ENCODE data around the gene ANO4.

DNA sequence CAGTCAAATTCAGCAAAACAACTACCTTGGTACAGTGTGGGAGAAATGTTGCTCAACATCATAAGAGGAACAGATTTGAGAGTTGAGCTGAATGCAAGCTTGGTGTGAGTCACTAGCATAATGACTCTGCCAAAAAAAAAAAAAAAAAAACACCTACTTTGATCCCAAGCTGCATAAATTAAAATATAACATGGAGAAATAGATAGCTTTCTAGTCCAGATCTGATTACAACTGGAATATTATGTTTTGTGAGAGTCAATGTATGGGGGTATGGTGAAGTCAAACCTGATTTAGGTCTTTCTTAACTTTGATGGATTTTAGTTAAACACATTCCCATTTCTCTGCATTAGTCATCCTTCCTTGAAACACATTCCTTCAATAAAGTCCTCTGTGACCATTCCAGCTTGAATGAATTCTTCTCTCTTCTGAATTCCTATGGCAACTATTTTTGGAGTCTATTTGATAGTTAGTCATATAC is 227.4 kb downstream of the ANO4 start:
- TF ChIP-seq, protein P1, sequence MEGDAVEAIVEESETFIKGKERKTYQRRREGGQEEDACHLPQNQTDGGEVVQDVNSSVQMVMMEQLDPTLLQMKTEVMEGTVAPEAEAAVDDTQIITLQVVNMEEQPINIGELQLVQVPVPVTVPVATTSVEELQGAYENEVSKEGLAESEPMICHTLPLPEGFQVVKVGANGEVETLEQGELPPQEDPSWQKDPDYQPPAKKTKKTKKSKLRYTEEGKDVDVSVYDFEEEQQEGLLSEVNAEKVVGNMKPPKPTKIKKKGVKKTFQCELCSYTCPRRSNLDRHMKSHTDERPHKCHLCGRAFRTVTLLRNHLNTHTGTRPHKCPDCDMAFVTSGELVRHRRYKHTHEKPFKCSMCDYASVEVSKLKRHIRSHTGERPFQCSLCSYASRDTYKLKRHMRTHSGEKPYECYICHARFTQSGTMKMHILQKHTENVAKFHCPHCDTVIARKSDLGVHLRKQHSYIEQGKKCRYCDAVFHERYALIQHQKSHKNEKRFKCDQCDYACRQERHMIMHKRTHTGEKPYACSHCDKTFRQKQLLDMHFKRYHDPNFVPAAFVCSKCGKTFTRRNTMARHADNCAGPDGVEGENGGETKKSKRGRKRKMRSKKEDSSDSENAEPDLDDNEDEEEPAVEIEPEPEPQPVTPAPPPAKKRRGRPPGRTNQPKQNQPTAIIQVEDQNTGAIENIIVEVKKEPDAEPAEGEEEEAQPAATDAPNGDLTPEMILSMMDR (IDR thresholded peaks at IDR 0.05; ENCODE audit: low read length), result no peak
- TF ChIP-seq EZH2 (optimal IDR thresholded peaks at IDR 0.05; ENCODE audit: low read depth, low read length), result no peak
- no peak for TF ChIP-seq EZH2phosphoT487 (IDR thresholded peaks at IDR 0.05; ENCODE audit: low read length)
